A673 (cell line): ENCODE results near the gene SCN3B. TPM values are rescaled to one million over a fixed set of nuclear protein-coding genes. Genes with fewer than 3 reads are reported as not detected.
A peak's percentile ranks its signal among the peaks of the same experiment; 100 is the strongest.

ENCODE experiments used
- BruUV-seq: library from RNA; stranded (reverse); fragments of 400-500 nt; replicated peaks from 2 replicates; lab custom pipeline; 2021; lab: Mats Ljungman, UMichigan
- CTCF ChIA-PET: fragments of 300-600 bp; sonication (Branson Sonifier 250); formaldehyde crosslinking; loops from one replicate; lab custom pipeline; 2022; ENCODE audit warnings: antibody characterized with exemption; lab: Charles Lee
- POLR2A ChIA-PET: fragments of 300-600 bp; sonication (Branson Sonifier 250); formaldehyde crosslinking; loops from one replicate; lab custom pipeline; 2022; ENCODE audit warnings: antibody characterized with exemption; ENCODE audit not compliant: low non-redundant PET; lab: Charles Lee
- DNase-seq: peaks from one replicate; pipeline ENCODE4 v3.0.0-alpha.2; 2015; ENCODE audit warnings: low spot score
- H3K27ac ChIP-seq: fragments of 200-600 bp; sonication (generic); 2 replicates; pipeline ENCODE4 v1.5.1; 2016; ENCODE audit warnings: mixed run types, low read depth, mild to moderate bottlenecking, mixed read lengths, antibody characterized with exemption, low read length; ENCODE audit not compliant: poor library complexity, severe bottlenecking
- H3K27me3 ChIP-seq: fragments of 200-600 bp; sonication (generic); replicated peaks from 2 replicates; pipeline ENCODE4 v1.6.1; 2017; ENCODE audit warnings: mixed run types, low read depth, mild to moderate bottlenecking, mixed read lengths, antibody characterized with exemption, low read length; ENCODE audit not compliant: insufficient read depth, poor library complexity
- H3K36me3 ChIP-seq: fragments of 200-600 bp; sonication (generic); 2 replicates; pipeline ENCODE4 v1.6.1; 2016; ENCODE audit warnings: mixed run types, mild to moderate bottlenecking, mixed read lengths, antibody characterized with exemption, low read length; ENCODE audit not compliant: insufficient read depth, poor library complexity, severe bottlenecking
- H3K4me1 ChIP-seq: fragments of 200-600 bp; sonication (generic); 2 replicates; pipeline ENCODE4 v1.6.1; 2017; ENCODE audit warnings: mixed run types, mild to moderate bottlenecking, mixed read lengths, antibody characterized with exemption, low read length; ENCODE audit not compliant: insufficient read depth, poor library complexity, severe bottlenecking
- H3K4me3 ChIP-seq: fragments of 200-600 bp; sonication (generic); 2 replicates; pipeline ENCODE4 v1.5.1; 2016; ENCODE audit warnings: low read depth, mixed run types, mild to moderate bottlenecking, mixed read lengths, low read length; ENCODE audit not compliant: poor library complexity, severe bottlenecking
- H3K9me3 ChIP-seq: fragments of 200-600 bp; sonication (generic); 2 replicates; pipeline ENCODE4 v1.6.1; 2016; ENCODE audit warnings: mixed run types, low read depth, mild to moderate bottlenecking, mixed read lengths, antibody characterized with exemption, low read length; ENCODE audit not compliant: poor library complexity, severe bottlenecking
- EZH2 ChIP-seq: fragments of 200-600 bp; sonication (generic); IDR thresholded peaks from 2 replicates; pipeline ENCODE4 v1.6.1; 2017; ENCODE audit warnings: borderline replicate concordance, low read depth, mild to moderate bottlenecking, mixed read lengths, antibody characterized with exemption, low read length; ENCODE audit not compliant: poor library complexity, severe bottlenecking
- intact Hi-C: fragments of 100-400 bp; cut with micrococcal nuclease; formaldehyde crosslinking; loops from one replicate; pipeline ENCODE4 v1.10.0; 2022; ENCODE audit not compliant: unreplicated experiment
- total RNA-seq: library from RNA; stranded (reverse); gene quantifications from 2 replicates; pipeline ENCODE4 v1.2.3, GENCODE V29; 2021
- TF ChIP-seq, protein P1 (sequence below): fragments of 300-800, 200-600 bp; sonication (generic); conservative IDR thresholded peaks from 2 replicates; pipeline ENCODE4 v1.5.1; 2017; ENCODE audit warnings: low read depth, mild to moderate bottlenecking, antibody characterized with exemption, low read length, moderate library complexity, mixed read lengths

SCN3B gene
- total RNA-seq, 1 experiment from 2014 or later, result 0.13 TPM

DNA sequence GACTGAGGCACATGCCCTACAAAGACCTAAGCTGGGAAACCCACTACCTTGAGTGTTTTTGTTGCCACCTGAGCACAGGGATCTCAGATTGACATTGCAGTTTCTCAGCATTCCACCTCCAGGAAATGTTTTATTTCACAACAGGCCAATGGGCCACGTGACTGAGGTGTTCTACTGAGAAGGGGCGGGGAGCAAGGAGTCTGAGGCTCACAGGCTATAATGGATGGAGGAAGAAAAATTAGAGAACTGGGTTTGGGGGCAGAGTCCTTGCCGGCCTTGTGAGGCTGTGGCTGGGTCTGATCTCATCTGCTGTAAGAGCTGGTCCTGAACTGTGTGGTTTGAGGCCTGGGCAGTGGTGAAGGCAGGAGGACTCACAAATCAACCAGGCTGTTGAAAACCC lies 46.3 kb upstream of the SCN3B start:
- BruUV-seq, result no TSS peak
- ChIA-PET POLR2A (no interaction called here), CTCF (no interaction called here)
- Histone ChIP-seq H3K9me3 (no peaks in the 10 kb centered on the region), H3K27me3 (no peaks in the 10 kb centered on the region), H3K27ac (no peak overlapping the region), H3K4me1 (peaks cover 10% of the 10 kb centered on the region), H3K36me3 (no peaks in the 10 kb centered on the region), H3K4me3 (no peak overlapping the region)
- TF ChIP-seq, protein P1, sequence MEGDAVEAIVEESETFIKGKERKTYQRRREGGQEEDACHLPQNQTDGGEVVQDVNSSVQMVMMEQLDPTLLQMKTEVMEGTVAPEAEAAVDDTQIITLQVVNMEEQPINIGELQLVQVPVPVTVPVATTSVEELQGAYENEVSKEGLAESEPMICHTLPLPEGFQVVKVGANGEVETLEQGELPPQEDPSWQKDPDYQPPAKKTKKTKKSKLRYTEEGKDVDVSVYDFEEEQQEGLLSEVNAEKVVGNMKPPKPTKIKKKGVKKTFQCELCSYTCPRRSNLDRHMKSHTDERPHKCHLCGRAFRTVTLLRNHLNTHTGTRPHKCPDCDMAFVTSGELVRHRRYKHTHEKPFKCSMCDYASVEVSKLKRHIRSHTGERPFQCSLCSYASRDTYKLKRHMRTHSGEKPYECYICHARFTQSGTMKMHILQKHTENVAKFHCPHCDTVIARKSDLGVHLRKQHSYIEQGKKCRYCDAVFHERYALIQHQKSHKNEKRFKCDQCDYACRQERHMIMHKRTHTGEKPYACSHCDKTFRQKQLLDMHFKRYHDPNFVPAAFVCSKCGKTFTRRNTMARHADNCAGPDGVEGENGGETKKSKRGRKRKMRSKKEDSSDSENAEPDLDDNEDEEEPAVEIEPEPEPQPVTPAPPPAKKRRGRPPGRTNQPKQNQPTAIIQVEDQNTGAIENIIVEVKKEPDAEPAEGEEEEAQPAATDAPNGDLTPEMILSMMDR, result no peak
- TF ChIP-seq EZH2, result no peak
- DNase-seq, result no peak
- intact Hi-C loops, result loop anchor here (10.0 kb wide), 1 partner anchor 186 kb away; no protein-coding TSS in a partner anchor

DNA sequence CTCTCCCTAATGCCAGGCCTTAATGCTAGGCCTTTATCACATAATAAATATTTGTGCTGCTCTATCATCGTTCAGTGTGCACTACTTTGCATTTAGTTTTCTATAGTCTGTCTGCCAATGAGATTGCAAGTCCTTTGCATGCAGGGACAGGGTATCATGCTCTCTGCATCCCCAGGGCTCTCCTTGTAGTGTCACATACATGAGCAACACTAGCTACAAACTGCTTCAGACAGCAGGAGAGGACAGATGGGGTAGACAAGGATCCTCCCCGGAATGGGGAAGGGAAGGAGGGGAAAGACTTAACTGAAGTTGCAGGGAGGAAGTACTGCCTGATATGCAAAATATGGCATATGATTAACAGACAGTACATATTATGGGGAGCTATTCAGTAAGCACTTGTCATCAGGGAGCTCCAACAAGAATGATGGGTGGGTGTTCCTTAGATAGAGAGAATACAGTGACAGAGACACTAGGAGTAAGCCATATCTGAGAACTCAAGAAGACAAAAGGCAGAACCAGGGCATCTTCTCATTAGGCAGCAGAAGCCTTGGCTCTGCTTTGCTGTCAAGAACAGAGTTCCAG lies 44.2 kb upstream of the SCN3B start:
- POLR2A ChIA-PET, result no interaction called here
- CTCF ChIA-PET, result interaction anchor here (0.6 kb wide), 1 partner anchor 347 kb away, joined by 3 read pairs; no protein-coding TSS in a partner anchor
- Histone ChIP-seq H3K27me3 (no peaks in the 10 kb centered on the region), H3K36me3 (no peaks in the 10 kb centered on the region), H3K4me1 (peaks cover 10% of the 10 kb centered on the region), H3K27ac (no peak overlapping the region), H3K4me3 (no peak overlapping the region), H3K9me3 (no peaks in the 10 kb centered on the region)
- DNase-seq, result no peak
- no TSS peak for BruUV-seq
- TF ChIP-seq EZH2, result no peak
- TF ChIP-seq, protein P1, result no peak
- intact Hi-C loops, result no loop called here

DNA sequence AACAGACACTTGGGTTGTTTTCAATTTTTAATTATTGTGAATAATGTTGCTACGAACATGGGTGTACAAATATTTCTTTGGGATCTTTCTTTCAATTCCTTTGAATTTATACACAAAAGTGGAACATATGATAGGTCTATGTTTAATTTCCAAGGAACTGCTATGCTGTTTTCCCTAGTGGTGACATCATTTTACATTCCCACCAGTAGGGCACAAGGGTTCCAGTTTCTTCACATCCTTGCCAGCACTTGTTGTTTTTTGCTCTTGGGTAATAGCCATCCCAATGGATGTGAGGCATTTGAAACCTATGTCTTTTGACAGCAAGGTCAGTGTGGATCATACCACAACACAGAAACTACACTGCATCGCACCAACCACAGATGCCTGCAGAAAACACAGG lies 41.8 kb upstream of the SCN3B start:
- Histone ChIP-seq H3K4me1 (no peaks in the 10 kb centered on the region), H3K36me3 (no peaks in the 10 kb centered on the region), H3K9me3 (no peaks in the 10 kb centered on the region), H3K27ac (no peak overlapping the region), H3K27me3 (peaks cover 7% of the 10 kb centered on the region), H3K4me3 (no peak overlapping the region)
- TF ChIP-seq, protein P1, result 0 out of 2 replicates have a peak, but pooled peaks have one; percentile 22
- TF ChIP-seq EZH2, result no peak
- no TSS peak for BruUV-seq
- ChIA-PET CTCF (no interaction called here), POLR2A (no interaction called here)
- intact Hi-C loops, result no loop called here
- DNase-seq, result no peak
